ENCODE measurements around the gene LIN7A.

The LIN7A gene

DNA sequence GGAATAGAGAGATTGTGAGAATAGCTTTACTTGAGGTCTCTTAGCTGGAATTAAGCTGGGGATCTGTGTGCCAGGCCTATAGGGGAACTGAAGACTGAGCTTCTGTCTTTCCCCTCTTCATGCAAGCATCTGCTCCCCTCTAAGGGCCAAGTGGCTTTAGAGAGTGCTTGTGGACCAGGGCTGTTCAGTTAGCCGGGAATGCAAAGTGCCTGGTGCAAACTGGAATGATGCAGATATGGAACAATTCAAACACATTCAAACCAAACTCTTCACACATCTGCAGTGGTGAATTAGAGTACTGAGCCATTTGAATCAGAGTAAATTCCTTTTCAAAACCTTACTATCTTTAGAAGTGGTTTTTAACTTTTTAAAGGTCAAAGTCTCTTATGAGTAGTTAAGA, 99.0 kb downstream of the LIN7A start:
- no peak overlapping the region for H3K4me3 ChIP-seq (ENCODE audit: low read length)
- no peaks in the 10 kb centered on the region for H3K27me3 ChIP-seq (ENCODE audit: insufficient read depth, low read length)
- no peaks in the 10 kb centered on the region for H3K36me3 ChIP-seq (ENCODE audit: insufficient read depth, low read length)
- no peak overlapping the region for H2AFZ ChIP-seq (ENCODE audit: low read depth, low read length)
- peaks cover 10% of the 10 kb centered on the region for H3K4me1 ChIP-seq (ENCODE audit: insufficient read depth, low read length)
- no peaks in the 10 kb centered on the region for H3K9me3 ChIP-seq (ENCODE audit: low read length)

DNA sequence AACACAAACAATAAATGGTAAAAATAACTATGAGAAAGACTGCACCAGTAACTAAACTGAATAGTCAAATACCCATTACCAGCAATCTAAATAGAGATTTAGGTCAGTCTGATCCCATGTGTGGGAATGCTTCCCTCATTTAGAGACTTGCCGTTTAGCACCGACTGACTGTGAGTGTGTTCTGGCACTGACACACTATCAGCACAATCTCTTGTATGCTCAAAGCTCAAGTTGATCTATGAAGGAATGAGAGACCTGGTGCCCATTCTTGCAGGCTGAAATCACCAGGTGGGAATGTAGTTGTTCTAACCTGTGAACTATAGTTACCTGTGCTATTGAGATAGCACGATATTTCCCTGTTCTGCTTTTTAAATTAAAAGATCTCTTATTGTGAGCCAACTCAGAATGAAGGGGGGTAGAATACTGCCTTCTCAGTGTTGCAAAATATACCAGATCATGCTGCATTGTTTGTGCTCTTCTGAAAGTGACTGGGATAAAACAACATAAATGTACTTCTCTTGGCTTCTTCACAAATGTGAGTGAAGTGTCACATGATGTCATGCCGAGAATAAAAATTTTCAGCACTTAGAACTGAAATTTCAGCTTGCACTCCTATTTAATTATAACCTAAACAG, 99.6 kb downstream of the LIN7A start:
- Histone ChIP-seq H3K9me3 (ENCODE audit: low read length) (no peaks in the 10 kb centered on the region), H3K4me1 (ENCODE audit: insufficient read depth, low read length) (peaks cover 10% of the 10 kb centered on the region), H2AFZ (ENCODE audit: low read depth, low read length) (no peak overlapping the region), H3K27me3 (ENCODE audit: insufficient read depth, low read length) (no peaks in the 10 kb centered on the region), H3K36me3 (ENCODE audit: insufficient read depth, low read length) (no peaks in the 10 kb centered on the region), H3K4me3 (ENCODE audit: low read length) (no peak overlapping the region)

DNA sequence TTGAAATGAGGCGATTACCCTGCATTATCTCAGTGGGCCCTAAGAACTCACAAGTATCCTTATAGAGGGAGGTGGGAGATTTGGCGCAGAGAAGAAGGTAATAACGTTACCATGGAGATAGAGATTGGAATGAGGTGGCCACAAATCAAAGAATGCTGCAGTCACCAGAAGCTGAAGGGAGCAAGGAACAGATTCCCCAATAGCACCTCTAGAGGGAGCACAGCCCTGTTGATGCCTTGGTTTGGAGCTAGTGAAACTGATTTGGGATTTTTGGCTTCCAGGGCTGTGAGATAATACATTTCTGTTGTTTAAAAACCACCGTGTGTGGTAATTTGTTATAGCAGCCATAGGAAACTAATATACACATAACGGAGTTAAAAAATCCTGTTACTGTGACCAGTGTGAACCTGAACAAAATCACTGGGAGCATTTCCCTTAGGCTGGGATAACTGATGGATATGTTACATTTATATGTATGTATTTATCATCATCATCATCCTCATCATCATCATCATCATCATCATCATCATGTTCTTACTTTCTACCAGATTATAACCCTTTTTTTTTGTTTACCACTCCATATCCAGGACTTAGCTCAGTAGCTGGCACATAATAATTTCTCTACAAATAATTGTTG, 100.3 kb downstream of the LIN7A start:
- H3K27me3 ChIP-seq (ENCODE audit: insufficient read depth, low read length): no peaks in the 10 kb centered on the region
- H2AFZ ChIP-seq (ENCODE audit: low read depth, low read length): no peak overlapping the region
- no peaks in the 10 kb centered on the region for H3K36me3 ChIP-seq (ENCODE audit: insufficient read depth, low read length)
- H3K9me3 ChIP-seq (ENCODE audit: low read length): no peaks in the 10 kb centered on the region
- peaks cover 10% of the 10 kb centered on the region for H3K4me1 ChIP-seq (ENCODE audit: insufficient read depth, low read length)
- H3K4me3 ChIP-seq (ENCODE audit: low read length): no peak overlapping the region

DNA sequence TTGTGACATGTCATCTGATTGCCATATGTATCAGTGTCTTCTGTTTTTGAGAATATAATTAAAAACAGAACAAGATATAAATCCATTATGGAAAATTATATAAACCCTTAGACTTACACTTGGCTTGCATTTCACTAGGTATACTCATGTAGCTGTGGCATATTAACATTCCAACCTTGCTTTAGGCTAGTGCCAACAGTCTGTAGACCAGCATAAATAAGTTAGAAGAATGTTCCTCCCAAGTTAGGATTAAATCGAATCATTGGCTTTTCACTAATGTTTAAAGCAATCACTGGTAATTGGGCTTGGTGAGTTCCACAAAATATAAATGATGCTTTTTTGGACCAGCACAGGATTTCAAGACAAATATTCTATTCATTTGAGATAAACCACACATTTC, 103.0 kb downstream of the LIN7A start:
- no peaks in the 10 kb centered on the region for H3K36me3 ChIP-seq (ENCODE audit: insufficient read depth, low read length)
- H3K4me1 ChIP-seq (ENCODE audit: insufficient read depth, low read length): peaks cover 10% of the 10 kb centered on the region
- H3K9me3 ChIP-seq (ENCODE audit: low read length): no peaks in the 10 kb centered on the region
- H3K27me3 ChIP-seq (ENCODE audit: insufficient read depth, low read length): no peaks in the 10 kb centered on the region
- H2AFZ ChIP-seq (ENCODE audit: low read depth, low read length): no peak overlapping the region
- no peak overlapping the region for H3K4me3 ChIP-seq (ENCODE audit: low read length)

DNA sequence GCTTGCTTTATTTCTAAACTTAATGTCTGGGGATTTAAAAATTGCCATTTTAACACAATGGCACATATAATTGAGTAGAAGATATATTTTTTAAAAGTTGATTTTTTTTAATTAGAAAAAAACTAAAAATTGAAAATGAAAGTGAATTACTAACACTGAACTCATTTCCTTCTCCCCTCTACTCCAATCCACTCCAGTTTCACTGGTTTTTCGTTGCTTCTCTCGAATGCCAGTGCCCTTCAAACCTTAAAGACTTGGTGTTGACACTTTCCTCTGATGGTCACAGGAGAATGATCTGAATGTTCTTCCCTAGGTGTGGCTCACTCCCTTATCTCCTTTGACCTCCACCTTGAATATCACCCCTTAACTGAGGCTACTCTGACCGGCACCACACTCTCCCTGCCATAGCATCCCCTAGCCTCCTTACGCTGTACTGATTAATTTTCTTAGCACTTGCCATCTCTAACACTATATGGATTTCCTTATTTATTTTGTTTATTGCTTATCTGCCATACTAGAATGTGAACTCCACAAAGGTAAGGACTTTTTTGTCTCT, 107.1 kb downstream of the LIN7A start:
- H3K9me3 ChIP-seq (ENCODE audit: low read length): no peaks in the 10 kb centered on the region
- H3K4me3 ChIP-seq (ENCODE audit: low read length): no peak overlapping the region
- H3K27me3 ChIP-seq (ENCODE audit: insufficient read depth, low read length): no peaks in the 10 kb centered on the region
- no peaks in the 10 kb centered on the region for H3K36me3 ChIP-seq (ENCODE audit: insufficient read depth, low read length)
- H3K4me1 ChIP-seq (ENCODE audit: insufficient read depth, low read length): no peaks in the 10 kb centered on the region
- no peak overlapping the region for H2AFZ ChIP-seq (ENCODE audit: low read depth, low read length)

DNA sequence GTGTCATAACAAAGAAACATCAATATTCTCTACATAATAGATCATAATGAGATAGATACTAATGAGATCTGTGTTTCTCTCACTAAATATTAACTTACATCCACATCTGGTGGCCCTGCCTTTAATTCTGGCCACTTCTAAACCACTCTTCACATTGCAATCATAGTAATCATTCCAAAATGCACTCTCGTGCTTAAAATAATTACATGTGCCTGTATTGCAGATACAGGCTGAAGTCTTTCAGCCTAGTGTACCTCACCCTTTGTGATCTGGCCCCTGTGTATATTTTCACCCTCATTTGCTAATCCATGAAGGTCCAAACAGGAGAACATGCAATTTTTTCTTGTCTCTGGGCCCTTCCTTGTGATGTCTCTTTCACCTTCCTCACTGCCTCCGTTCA, 108.0 kb downstream of the LIN7A start:
- no peak overlapping the region for H2AFZ ChIP-seq (ENCODE audit: low read depth, low read length)
- H3K36me3 ChIP-seq (ENCODE audit: insufficient read depth, low read length): no peaks in the 10 kb centered on the region
- no peaks in the 10 kb centered on the region for H3K27me3 ChIP-seq (ENCODE audit: insufficient read depth, low read length)
- no peak overlapping the region for H3K4me3 ChIP-seq (ENCODE audit: low read length)
- H3K4me1 ChIP-seq (ENCODE audit: insufficient read depth, low read length): no peaks in the 10 kb centered on the region
- H3K9me3 ChIP-seq (ENCODE audit: low read length): no peaks in the 10 kb centered on the region

DNA sequence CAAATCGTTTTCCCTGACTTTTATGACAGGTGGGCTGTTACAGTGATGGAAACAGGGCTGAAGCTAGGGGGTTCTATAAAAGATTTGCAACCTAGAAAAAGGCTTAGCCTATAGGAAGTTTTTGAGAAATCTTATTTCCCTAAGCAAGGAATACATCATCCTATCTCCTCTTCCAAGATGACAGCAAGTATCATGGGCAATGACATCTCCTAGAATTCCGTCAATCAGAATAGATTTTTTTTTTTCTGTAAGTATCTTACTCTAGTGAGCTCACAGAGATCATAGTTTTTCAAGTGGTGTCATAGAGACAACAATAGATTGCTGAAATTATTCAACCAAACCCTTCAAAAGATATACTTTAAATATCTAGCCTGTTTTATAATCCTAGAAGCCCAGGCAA, 112.2 kb downstream of the LIN7A start:
- Histone ChIP-seq H3K4me1 (ENCODE audit: insufficient read depth, low read length) (no peaks in the 10 kb centered on the region), H2AFZ (ENCODE audit: low read depth, low read length) (no peak overlapping the region), H3K27me3 (ENCODE audit: insufficient read depth, low read length) (no peaks in the 10 kb centered on the region), H3K36me3 (ENCODE audit: insufficient read depth, low read length) (no peaks in the 10 kb centered on the region), H3K9me3 (ENCODE audit: low read length) (peaks cover 10% of the 10 kb centered on the region), H3K4me3 (ENCODE audit: low read length) (no peak overlapping the region)

DNA sequence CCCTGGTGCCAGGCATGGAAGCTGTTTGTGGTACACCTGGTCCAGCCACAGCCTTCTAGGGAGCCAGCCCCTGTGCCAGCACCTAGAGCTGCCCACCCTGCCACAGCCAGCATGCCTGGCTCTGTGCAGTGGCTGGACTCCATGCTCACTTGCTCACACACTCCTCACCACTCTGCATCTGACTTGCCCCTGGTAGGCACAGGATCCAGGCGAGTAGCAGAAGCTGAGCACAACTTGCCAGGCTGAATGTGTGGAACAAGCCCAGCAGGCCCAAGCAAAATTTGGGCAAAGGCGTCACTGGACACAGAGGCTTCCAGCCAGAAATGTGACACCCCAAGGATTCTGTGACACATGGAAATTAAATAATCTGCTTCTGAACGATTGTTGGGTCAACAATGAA, 114.3 kb downstream of the LIN7A start:
- H3K4me3 ChIP-seq (ENCODE audit: low read length): no peak overlapping the region
- H3K4me1 ChIP-seq (ENCODE audit: insufficient read depth, low read length): peaks cover 2% of the 10 kb centered on the region
- H3K27me3 ChIP-seq (ENCODE audit: insufficient read depth, low read length): no peaks in the 10 kb centered on the region
- H2AFZ ChIP-seq (ENCODE audit: low read depth, low read length): no peak overlapping the region
- peaks cover 10% of the 10 kb centered on the region for H3K9me3 ChIP-seq (ENCODE audit: low read length)
- no peaks in the 10 kb centered on the region for H3K36me3 ChIP-seq (ENCODE audit: insufficient read depth, low read length)

DNA sequence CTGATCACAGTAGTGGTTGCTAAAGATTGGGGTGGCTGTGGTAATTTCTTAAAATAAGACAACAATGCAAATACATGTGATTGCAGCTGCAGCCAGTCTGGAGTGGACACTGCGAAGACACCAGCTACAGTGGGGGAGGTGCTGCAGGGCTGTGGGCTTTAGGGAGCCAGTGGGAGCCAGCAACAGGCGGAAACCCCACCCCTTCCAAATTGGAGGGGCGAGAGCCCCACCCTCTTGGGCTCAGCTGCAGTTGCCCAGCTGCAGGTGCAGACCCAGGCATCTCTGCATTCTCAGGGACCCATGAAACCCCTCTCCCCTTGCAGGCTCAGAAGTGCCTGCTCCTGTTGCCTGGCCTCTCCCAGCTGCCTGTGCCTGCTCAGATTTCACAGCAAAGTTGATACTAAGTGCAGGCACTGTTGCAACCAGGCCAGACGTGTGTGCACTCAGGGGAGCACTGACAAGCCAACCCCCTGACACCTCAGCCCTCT, 116.2 kb downstream of the LIN7A start:
- H3K36me3 ChIP-seq (ENCODE audit: insufficient read depth, low read length): no peaks in the 10 kb centered on the region
- no peak overlapping the region for H2AFZ ChIP-seq (ENCODE audit: low read depth, low read length)
- H3K4me3 ChIP-seq (ENCODE audit: low read length): no peak overlapping the region
- peaks cover 2% of the 10 kb centered on the region for H3K4me1 ChIP-seq (ENCODE audit: insufficient read depth, low read length)
- H3K27me3 ChIP-seq (ENCODE audit: insufficient read depth, low read length): no peaks in the 10 kb centered on the region
- peaks cover 10% of the 10 kb centered on the region for H3K9me3 ChIP-seq (ENCODE audit: low read length)

DNA sequence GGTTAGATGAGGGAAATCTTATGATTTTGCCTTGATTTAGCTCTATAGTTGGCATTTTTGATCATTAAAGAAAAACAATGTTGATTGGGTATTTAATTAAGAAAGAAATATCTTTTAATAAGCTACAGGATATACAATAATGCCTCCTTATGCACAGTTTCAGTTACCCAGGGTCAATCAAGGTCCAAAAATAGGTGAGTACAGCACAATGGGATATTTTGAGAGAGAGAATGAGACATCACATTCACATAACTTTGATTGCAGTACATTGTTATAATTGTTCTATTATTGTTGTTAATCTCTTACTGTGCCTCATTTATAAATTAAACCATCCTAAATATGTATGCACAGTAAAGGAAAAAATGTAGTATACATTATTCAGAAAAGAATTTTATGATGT, 118.9 kb downstream of the LIN7A start:
- H3K36me3 ChIP-seq (ENCODE audit: insufficient read depth, low read length): no peaks in the 10 kb centered on the region
- H3K9me3 ChIP-seq (ENCODE audit: low read length): peaks cover 10% of the 10 kb centered on the region
- no peaks in the 10 kb centered on the region for H3K27me3 ChIP-seq (ENCODE audit: insufficient read depth, low read length)
- H3K4me1 ChIP-seq (ENCODE audit: insufficient read depth, low read length): peaks cover 2% of the 10 kb centered on the region
- no peak overlapping the region for H2AFZ ChIP-seq (ENCODE audit: low read depth, low read length)
- H3K4me3 ChIP-seq (ENCODE audit: low read length): no peak overlapping the region

DNA sequence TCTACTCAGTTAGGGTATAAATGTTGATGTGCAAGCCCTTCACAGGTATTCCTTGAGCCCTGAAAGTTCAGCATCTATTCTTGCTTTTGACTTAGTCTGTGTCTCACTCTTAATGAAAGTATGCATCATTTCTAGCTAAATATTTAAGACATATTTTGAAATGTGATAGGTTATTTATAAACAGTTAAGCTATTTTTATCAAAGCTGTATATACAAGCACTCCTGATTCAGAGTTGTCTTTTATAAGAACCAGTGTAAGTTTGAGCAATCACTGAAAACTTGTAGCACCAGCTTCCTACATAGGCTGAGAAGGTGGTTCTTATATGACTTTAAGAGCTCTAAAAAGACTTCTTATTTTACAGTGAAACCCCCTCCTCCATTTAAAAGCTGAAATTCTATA, 122.4 kb downstream of the LIN7A start:
- H2AFZ ChIP-seq (ENCODE audit: low read depth, low read length): no peak overlapping the region
- H3K4me1 ChIP-seq (ENCODE audit: insufficient read depth, low read length): peaks cover 2% of the 10 kb centered on the region
- no peak overlapping the region for H3K4me3 ChIP-seq (ENCODE audit: low read length)
- H3K27me3 ChIP-seq (ENCODE audit: insufficient read depth, low read length): no peaks in the 10 kb centered on the region
- peaks cover 9% of the 10 kb centered on the region for H3K36me3 ChIP-seq (ENCODE audit: insufficient read depth, low read length)
- no peaks in the 10 kb centered on the region for H3K9me3 ChIP-seq (ENCODE audit: low read length)

DNA sequence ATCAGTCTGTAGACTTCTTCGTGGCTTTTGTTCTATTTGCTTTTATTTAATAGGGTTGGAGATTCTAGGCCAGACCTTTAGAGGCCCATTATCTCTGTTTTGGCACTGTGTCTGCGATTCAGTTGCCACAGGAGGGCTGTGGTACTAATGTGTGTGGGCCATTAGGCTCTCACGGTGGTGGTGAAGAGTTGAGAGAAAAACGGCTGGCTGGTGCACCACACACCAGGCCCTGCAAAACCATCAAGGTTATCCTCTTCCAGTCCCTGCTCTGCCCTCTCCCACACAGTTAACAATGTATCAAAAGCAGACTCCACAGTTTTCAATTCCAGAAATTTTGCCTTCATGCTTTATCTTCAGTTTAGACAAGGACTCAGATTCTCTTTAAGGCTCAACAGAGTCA, 123.3 kb downstream of the LIN7A start:
- H3K4me3 ChIP-seq (ENCODE audit: low read length): no peak overlapping the region

DNA sequence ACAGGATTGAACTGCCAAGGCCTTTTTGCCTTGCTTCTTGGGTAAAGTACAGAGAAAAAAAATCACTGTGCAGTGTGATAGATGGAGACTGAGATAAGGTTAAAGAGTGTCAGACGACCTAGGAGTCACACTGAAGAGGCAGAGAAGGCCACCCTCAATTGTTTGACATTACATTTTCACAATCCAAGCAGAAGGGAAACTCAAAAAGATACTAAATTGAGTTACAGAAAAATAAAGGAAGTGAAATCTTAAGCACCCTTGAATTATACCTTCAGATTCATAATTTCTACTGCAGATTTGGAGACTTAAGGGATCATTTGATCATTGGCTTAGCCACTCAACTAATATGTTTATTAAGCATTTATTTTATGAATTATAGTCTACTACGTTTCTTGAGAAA, 123.9 kb downstream of the LIN7A start:
- H3K4me1 ChIP-seq (ENCODE audit: insufficient read depth, low read length): no peaks in the 10 kb centered on the region
- H3K27me3 ChIP-seq (ENCODE audit: insufficient read depth, low read length): no peaks in the 10 kb centered on the region
- H3K36me3 ChIP-seq (ENCODE audit: insufficient read depth, low read length): peaks cover 12% of the 10 kb centered on the region
- no peak overlapping the region for H3K4me3 ChIP-seq (ENCODE audit: low read length)
- no peaks in the 10 kb centered on the region for H3K9me3 ChIP-seq (ENCODE audit: low read length)
- no peak overlapping the region for H2AFZ ChIP-seq (ENCODE audit: low read depth, low read length)

More for the DNA sequence above, 123.3 kb downstream of the LIN7A start:
- no peaks in the 10 kb centered on the region for H3K4me1 ChIP-seq (ENCODE audit: insufficient read depth, low read length)
- peaks cover 12% of the 10 kb centered on the region for H3K36me3 ChIP-seq (ENCODE audit: insufficient read depth, low read length)
- no peaks in the 10 kb centered on the region for H3K9me3 ChIP-seq (ENCODE audit: low read length)
- no peaks in the 10 kb centered on the region for H3K27me3 ChIP-seq (ENCODE audit: insufficient read depth, low read length)
- H2AFZ ChIP-seq (ENCODE audit: low read depth, low read length): no peak overlapping the region
